Left hindlimb (tissue), 1 donor: ENCODE results near the gene PDE5A.

Experiments used
- DNase-seq: peaks from one replicate; pipeline ENCODE4 v3.0.0-alpha.2; 2018

Gene PDE5A

GRCh38 chr4:119580293-119580692 lies 48.3 kb downstream of the PDE5A start:
- DNase-seq, result no peak

GRCh38 chr4:119579823-119580222 lies 48.8 kb downstream of the PDE5A start:
- no peak for DNase-seq

- no peak for DNase-seq
Measured at GRCh38 chr4:119570401-119570800, 58.2 kb downstream of the PDE5A start.

- no peak for DNase-seq
Measured at GRCh38 chr4:119564106-119564505, 64.5 kb downstream of the PDE5A start.

- no peak for DNase-seq
Measured at GRCh38 chr4:119559044-119559647, 69.5 kb downstream of the PDE5A start.

- no peak for DNase-seq
Measured at GRCh38 chr4:119550857-119551532, 77.6 kb downstream of the PDE5A start.

- DNase-seq, result no peak
Measured at GRCh38 chr4:119549639-119550038, 79.0 kb downstream of the PDE5A start.

GRCh38 chr4:119543779-119544178 lies 84.8 kb downstream of the PDE5A start:
- no peak for DNase-seq

GRCh38 chr4:119543187-119543586 lies 85.4 kb downstream of the PDE5A start:
- DNase-seq, result no peak

- no peak for DNase-seq
Measured at GRCh38 chr4:119540249-119540648, 88.4 kb downstream of the PDE5A start.

GRCh38 chr4:119537586-119537985 lies 91.0 kb downstream of the PDE5A start:
- no peak for DNase-seq

GRCh38 chr4:119536572-119537528 lies 91.8 kb downstream of the PDE5A start:
- no peak for DNase-seq

- no peak for DNase-seq
Measured at GRCh38 chr4:119532319-119532718, 96.3 kb downstream of the PDE5A start.

GRCh38 chr4:119529788-119530187 lies 98.8 kb downstream of the PDE5A start:
- no peak for DNase-seq

- no peak for DNase-seq
Measured at GRCh38 chr4:119526786-119527550, 101.6 kb downstream of the PDE5A start.

GRCh38 chr4:119525771-119526712 lies 102.6 kb downstream of the PDE5A start:
- DNase-seq, result no peak

GRCh38 chr4:119525005-119525749 lies 103.4 kb downstream of the PDE5A start:
- no peak for DNase-seq

GRCh38 chr4:119523399-119523798 lies 105.2 kb downstream of the PDE5A start:
- DNase-seq, result no peak

- DNase-seq, result no peak
Measured at GRCh38 chr4:119521268-119521667, 107.3 kb downstream of the PDE5A start.

GRCh38 chr4:119518915-119519410 lies 109.6 kb downstream of the PDE5A start:
- no peak for DNase-seq
